ENCODE data around the gene SUPT3H.

GRCh38 chr6:45076217-45076930 is 301.4 kb downstream of the SUPT3H start:
- TF ChIP-seq CTCF (IDR thresholded peaks at IDR 0.05; ENCODE audit: low read depth, low read length) (no peak), POLR2A (IDR thresholded peaks at IDR 0.05; ENCODE audit: extremely low read depth, insufficient read length) (no peak), MAX (IDR thresholded peaks at IDR 0.05; ENCODE audit: low read depth, low read length) (no peak), MYC (IDR thresholded peaks at IDR 0.05; ENCODE audit: low read depth, low read length) (no peak)
